Fibroblast of lung (primary cell): ENCODE measurements around the gene CNTNAP5. TPM values are rescaled to one million over a fixed set of nuclear protein-coding genes. Genes with fewer than 3 reads are reported as not detected.

Experiments
- DNase-seq, 2 donors: peaks; one replicate each; pipeline versions ENCODE4 v3.0.0 to v3.0.0-alpha.2; 2010; ENCODE audit warnings: low read depth in 2 of 2
- H2AFZ ChIP-seq: 2 replicates; pipeline ENCODE4 v1.5.1; 2012; ENCODE audit warnings: low read length, control low read depth, inconsistent platforms
- H3K27ac ChIP-seq: 2 replicates; pipeline ENCODE4 v1.5.1; 2011; ENCODE audit warnings: low read length, control low read depth; ENCODE audit not compliant: insufficient read depth
- H3K27me3 ChIP-seq: 2 replicates; pipeline ENCODE4 v1.5.1; 2011; ENCODE audit warnings: mild to moderate bottlenecking, low read length; ENCODE audit not compliant: control insufficient read depth, insufficient read depth
- H3K36me3 ChIP-seq: 2 replicates; pipeline ENCODE4 v1.5.1; 2011; ENCODE audit warnings: low read length; ENCODE audit not compliant: control insufficient read depth, insufficient read depth
- H3K4me1 ChIP-seq: 2 replicates; pipeline ENCODE4 v1.5.1; 2011; ENCODE audit warnings: low read length; ENCODE audit not compliant: control insufficient read depth, insufficient read depth; ENCODE audit errors: extremely low read depth
- H3K4me2 ChIP-seq: 2 replicates; pipeline ENCODE4 v1.5.1; 2011; ENCODE audit warnings: low read length, control low read depth; ENCODE audit not compliant: insufficient read depth; ENCODE audit errors: extremely low read depth
- H3K4me3 ChIP-seq, 4 experiments: fragments of 200-600 bp in 1 of 4; sonication (generic) in 1 of 4; replicated peaks in 1 of 4; 2 replicates each; pipeline ENCODE4 v1.5.1; 2011 to 2016; ENCODE audit warnings: low read length in 4 of 4, low read depth in 3 of 4, mild to moderate bottlenecking in 3 of 4, control low read depth in 2 of 4, inconsistent platforms in 1 of 4, mixed read lengths in 1 of 4; ENCODE audit not compliant: insufficient read depth in 1 of 4; ENCODE audit errors: control extremely low read depth in 1 of 4
- H3K79me2 ChIP-seq: 2 replicates; pipeline ENCODE4 v1.5.1; 2012; ENCODE audit warnings: mild to moderate bottlenecking, low read length, inconsistent platforms; ENCODE audit not compliant: control insufficient read depth, insufficient read depth
- H3K9ac ChIP-seq: 2 replicates; pipeline ENCODE4 v1.5.1; 2011; ENCODE audit warnings: mild to moderate bottlenecking, low read length, control low read depth; ENCODE audit not compliant: insufficient read depth
- H3K9me3 ChIP-seq: 2 replicates; pipeline ENCODE4 v1.5.1; 2012; ENCODE audit warnings: low read depth, low read length; ENCODE audit not compliant: control insufficient read depth, insufficient read depth
- H4K20me1 ChIP-seq: 2 replicates; pipeline ENCODE4 v1.5.1; 2011; ENCODE audit warnings: low read length; ENCODE audit not compliant: control insufficient read depth, insufficient read depth; ENCODE audit errors: extremely low read depth
- EZH2 ChIP-seq: IDR thresholded peaks from 2 replicates; pipeline ENCODE4 v1.5.1; 2012; ENCODE audit warnings: low read length, control low read depth, mild to moderate bottlenecking; ENCODE audit errors: missing control alignments
- polyA plus RNA-seq, 2 donors: library from polyadenylated mRNA; depleted of rRNA in 1 of 2; stranded (reverse) in 1 of 2; unstranded in 1 of 2; fragments of >200 nt; gene quantifications; 2 replicates each; pipeline ENCODE4 v1.2.1, GENCODE V29; 2011 to 2012; ENCODE audit warnings: missing spikeins in 1 of 2
- total RNA-seq: library from RNA; depleted of rRNA; stranded (reverse); fragments of >200 nt; gene quantifications from 2 replicates; pipeline ENCODE4 v1.2.1, GENCODE V29; 2014
- TF ChIP-seq, protein P1 (sequence below), 2 donors: IDR thresholded peaks in 1 of 2; conservative IDR thresholded peaks in 1 of 2; 1 replicate in 1 of 2; 2 replicates in 1 of 2; pipeline ENCODE4 v1.5.1; 2011 to 2012; ENCODE audit warnings: low read length in 2 of 2, control low read depth in 1 of 2, inconsistent platforms in 1 of 2, low read depth in 1 of 2, mild to moderate bottlenecking in 1 of 2

CNTNAP5 gene
- total and polyA plus RNA-seq, 2 donors (not counting 1 experiment from before 2014, with no cell fraction given), result not detected

DNA sequence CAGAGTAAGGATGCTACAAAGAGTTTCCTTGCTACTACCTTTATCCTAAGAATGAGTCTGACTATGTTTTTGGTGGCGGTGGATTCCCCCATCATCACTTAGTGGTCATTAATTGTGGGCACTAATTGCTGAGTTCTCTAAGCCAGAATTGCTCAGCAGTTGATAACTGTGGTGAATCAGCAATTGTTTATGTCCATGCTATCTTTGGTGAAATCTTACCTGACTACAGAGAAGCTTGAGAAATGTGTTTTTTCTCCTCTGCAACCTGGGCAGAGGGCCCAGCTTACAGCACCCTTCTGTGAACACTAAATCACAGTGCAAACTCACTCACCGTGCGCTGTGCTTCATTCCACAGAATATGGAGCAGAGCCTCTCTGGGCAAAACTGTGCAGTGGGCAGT lies 683.6 kb downstream of the CNTNAP5 start:
- Histone ChIP-seq H3K9me3 (no peaks in the 10 kb centered on the region), H3K4me3 (no peak overlapping the region), H3K36me3 (no peaks in the 10 kb centered on the region), H3K4me2 (no peak overlapping the region), H2AFZ (no peak overlapping the region), H3K27me3 (no peaks in the 10 kb centered on the region), H3K79me2 (no peaks in the 10 kb centered on the region), H3K27ac (no peak overlapping the region), H4K20me1 (no peaks in the 10 kb centered on the region), H3K4me1 (no peaks in the 10 kb centered on the region), H3K9ac (no peak overlapping the region)
- DNase-seq, result no peak
- TF ChIP-seq, protein P1, sequence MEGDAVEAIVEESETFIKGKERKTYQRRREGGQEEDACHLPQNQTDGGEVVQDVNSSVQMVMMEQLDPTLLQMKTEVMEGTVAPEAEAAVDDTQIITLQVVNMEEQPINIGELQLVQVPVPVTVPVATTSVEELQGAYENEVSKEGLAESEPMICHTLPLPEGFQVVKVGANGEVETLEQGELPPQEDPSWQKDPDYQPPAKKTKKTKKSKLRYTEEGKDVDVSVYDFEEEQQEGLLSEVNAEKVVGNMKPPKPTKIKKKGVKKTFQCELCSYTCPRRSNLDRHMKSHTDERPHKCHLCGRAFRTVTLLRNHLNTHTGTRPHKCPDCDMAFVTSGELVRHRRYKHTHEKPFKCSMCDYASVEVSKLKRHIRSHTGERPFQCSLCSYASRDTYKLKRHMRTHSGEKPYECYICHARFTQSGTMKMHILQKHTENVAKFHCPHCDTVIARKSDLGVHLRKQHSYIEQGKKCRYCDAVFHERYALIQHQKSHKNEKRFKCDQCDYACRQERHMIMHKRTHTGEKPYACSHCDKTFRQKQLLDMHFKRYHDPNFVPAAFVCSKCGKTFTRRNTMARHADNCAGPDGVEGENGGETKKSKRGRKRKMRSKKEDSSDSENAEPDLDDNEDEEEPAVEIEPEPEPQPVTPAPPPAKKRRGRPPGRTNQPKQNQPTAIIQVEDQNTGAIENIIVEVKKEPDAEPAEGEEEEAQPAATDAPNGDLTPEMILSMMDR (conservative IDR thresholded peaks at IDR 0.05 in 1 of 2, IDR thresholded peaks at IDR 0.05 in 1 of 2; ENCODE audit: low read depth in 1 of 2, low read length in 2 of 2), result no peak
- TF ChIP-seq EZH2, result no peak

DNA sequence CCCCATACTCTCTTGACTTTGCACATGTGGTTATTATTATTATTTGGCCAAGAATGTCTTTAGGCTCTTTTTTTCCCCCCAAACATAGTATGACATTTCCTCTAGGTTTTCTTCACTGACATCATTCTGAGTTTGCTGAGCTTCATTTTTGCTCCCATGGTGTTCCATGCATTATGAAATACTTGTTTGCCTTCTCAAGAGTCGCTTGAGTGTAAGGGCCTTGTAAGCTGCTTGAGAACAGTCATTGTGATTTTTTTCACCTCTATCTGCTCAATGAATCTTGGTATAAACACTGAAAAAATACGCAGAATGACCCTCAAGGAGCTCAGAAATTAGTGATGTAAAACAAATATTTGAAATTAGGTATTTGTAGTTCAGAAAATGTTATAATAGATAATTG lies 688.9 kb downstream of the CNTNAP5 start:
- Histone ChIP-seq H3K79me2 (no peaks in the 10 kb centered on the region), H3K9ac (no peak overlapping the region), H3K27ac (no peak overlapping the region), H3K4me3 (no peak overlapping the region), H4K20me1 (no peaks in the 10 kb centered on the region), H3K36me3 (no peaks in the 10 kb centered on the region), H3K4me1 (no peaks in the 10 kb centered on the region), H3K9me3 (no peaks in the 10 kb centered on the region), H3K4me2 (no peak overlapping the region), H3K27me3 (no peaks in the 10 kb centered on the region), H2AFZ (no peak overlapping the region)
- TF ChIP-seq EZH2, result no peak
- TF ChIP-seq, protein P1 (conservative IDR thresholded peaks at IDR 0.05 in 1 of 2, IDR thresholded peaks at IDR 0.05 in 1 of 2; ENCODE audit: low read depth in 1 of 2, low read length in 2 of 2), result no peak
- DNase-seq, result no peak

DNA sequence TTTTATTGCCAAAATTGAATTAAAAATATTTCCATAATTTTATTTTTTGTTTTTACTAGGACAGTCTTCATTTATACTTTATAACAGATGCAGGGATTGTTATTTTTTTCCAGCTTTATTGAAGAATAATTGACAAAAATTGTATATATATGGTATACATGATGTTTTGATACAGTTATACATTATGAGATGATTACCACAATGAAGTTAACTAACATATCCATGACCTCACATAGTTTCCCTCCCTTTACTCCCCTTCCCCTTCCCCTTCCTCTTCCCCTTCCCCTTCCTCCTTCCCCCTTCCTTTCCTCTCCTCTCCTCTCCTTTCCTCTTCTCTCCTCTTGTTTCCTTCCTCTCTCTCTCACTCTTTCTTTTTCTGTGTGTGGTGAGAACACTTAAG lies 700.1 kb downstream of the CNTNAP5 start:
- DNase-seq, result no peak
- H4K20me1 ChIP-seq, result no peaks in the 10 kb centered on the region
- H3K9me3 ChIP-seq, result no peaks in the 10 kb centered on the region
- H3K9ac ChIP-seq, result no peak overlapping the region
- no peaks in the 10 kb centered on the region for H3K27me3 ChIP-seq
- no peaks in the 10 kb centered on the region for H3K36me3 ChIP-seq
- no peaks in the 10 kb centered on the region for H3K4me1 ChIP-seq
- H3K79me2 ChIP-seq, result no peaks in the 10 kb centered on the region
- H2AFZ ChIP-seq, result no peak overlapping the region
- no peak overlapping the region for H3K4me3 ChIP-seq
- TF ChIP-seq EZH2, result no peak
- TF ChIP-seq, protein P1 (conservative IDR thresholded peaks at IDR 0.05 in 1 of 2, IDR thresholded peaks at IDR 0.05 in 1 of 2; ENCODE audit: low read depth in 1 of 2, low read length in 2 of 2), result no peak
- H3K27ac ChIP-seq, result no peak overlapping the region
- H3K4me2 ChIP-seq, result no peak overlapping the region
